ENCODE results near the gene SLC7A6. TPM values are rescaled to one million over a fixed set of nuclear protein-coding genes. Genes with fewer than 3 reads are reported as not detected.
A peak's percentile ranks its signal among the peaks of the same experiment; 100 is the strongest.

Gene SLC7A6
- total RNA-seq, 4 donors from 2014 or later: 20.6 to 145 (median 31.4) TPM

DNA sequence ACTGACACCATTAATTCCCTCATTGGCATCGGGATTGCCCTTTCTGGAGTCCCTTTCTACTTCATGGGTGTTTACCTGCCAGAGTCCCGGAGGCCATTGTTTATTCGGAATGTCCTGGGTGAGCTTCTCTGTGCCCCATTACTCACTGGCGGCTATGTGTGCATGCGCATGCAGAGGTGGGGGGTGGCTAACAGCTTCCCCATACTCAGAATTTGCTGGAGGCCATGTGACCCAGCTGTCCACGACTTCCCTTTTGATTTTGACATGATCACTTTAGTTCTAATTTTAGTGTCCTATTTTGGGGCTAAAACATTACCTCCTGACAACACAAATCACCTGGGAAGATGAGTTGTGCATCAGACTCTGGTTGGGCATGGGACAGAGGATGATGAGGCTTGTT is 32.4 kb downstream of the SLC7A6 start:
- H3K36me3 ChIP-seq: peaks cover 0 to 57% (median 26%) of the 10 kb centered on the region in 4 donors
- no peaks in the 10 kb centered on the region for H3K9me3 ChIP-seq
- WGBS, 2 donors (ENCODE audit: low coverage in 1 of 2): 78 to 84% methylated on average over 3 to 6 of the region's 6 CpGs
- H3K27ac ChIP-seq: no peak overlapping the region
- H3K27me3 ChIP-seq: no peaks in the 10 kb centered on the region
- in situ Hi-C loops (cut with MboI; ENCODE audit: low pct_ligation_motif_present in 1 of 4, low pct_unique_long_range_greater_than_20kb in 1 of 4, low sequenced_read_pairs in 3 of 4) (no loop called here), intact Hi-C loops (cut with DNase I; ENCODE audit: low total_unique reads) (no loop called here)
- TF ChIP-seq EP300 (IDR thresholded peaks at IDR 0.05; ENCODE audit: low read depth): no peak
- TF ChIP-seq, protein P1, sequence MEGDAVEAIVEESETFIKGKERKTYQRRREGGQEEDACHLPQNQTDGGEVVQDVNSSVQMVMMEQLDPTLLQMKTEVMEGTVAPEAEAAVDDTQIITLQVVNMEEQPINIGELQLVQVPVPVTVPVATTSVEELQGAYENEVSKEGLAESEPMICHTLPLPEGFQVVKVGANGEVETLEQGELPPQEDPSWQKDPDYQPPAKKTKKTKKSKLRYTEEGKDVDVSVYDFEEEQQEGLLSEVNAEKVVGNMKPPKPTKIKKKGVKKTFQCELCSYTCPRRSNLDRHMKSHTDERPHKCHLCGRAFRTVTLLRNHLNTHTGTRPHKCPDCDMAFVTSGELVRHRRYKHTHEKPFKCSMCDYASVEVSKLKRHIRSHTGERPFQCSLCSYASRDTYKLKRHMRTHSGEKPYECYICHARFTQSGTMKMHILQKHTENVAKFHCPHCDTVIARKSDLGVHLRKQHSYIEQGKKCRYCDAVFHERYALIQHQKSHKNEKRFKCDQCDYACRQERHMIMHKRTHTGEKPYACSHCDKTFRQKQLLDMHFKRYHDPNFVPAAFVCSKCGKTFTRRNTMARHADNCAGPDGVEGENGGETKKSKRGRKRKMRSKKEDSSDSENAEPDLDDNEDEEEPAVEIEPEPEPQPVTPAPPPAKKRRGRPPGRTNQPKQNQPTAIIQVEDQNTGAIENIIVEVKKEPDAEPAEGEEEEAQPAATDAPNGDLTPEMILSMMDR (IDR thresholded peaks at IDR 0.05): no peak
- DNase-seq: no peak
- peaks cover 0 to 7% (median 3%) of the 10 kb centered on the region in 4 donors for H3K4me1 ChIP-seq
- H3K4me3 ChIP-seq: no peak overlapping the region

DNA sequence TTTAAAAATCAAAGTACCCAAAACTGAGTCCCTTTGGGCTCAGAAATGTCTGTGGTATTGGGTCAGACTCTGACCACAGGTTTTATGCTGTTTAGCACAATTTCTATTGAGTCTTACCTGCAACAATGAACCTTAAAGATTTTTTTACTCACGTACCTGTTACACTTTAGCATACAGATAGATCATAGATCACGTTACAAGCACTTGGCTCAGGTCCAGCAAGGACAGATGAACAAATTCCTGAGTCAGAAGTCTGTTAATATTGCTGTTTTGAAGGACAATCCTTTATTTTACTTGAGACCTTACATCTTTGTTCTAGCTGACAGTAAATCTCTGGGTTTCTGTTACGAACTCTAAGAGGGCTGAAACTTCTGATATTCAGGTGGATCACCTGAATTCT is 33.6 kb downstream of the SLC7A6 start:
- H3K27ac ChIP-seq: no peak overlapping the region
- peaks cover 0 to 7% (median 3%) of the 10 kb centered on the region in 4 donors for H3K4me1 ChIP-seq
- DNase-seq: no peak
- no peaks in the 10 kb centered on the region for H3K27me3 ChIP-seq
- intact Hi-C loops (cut with DNase I; ENCODE audit: low total_unique reads): no loop called here
- in situ Hi-C loops (cut with MboI; ENCODE audit: low pct_ligation_motif_present in 1 of 4, low pct_unique_long_range_greater_than_20kb in 1 of 4, low sequenced_read_pairs in 3 of 4): no loop called here
- TF ChIP-seq, protein P1 (IDR thresholded peaks at IDR 0.05): no peak
- TF ChIP-seq POLR2AphosphoS5 (IDR thresholded peaks at IDR 0.05) (no peak), POLR2A (IDR thresholded peaks at IDR 0.05) (no peak), EP300 (IDR thresholded peaks at IDR 0.05; ENCODE audit: low read depth) (no peak)
- H3K9me3 ChIP-seq: no peaks in the 10 kb centered on the region
- no peak overlapping the region for H3K4me3 ChIP-seq
- peaks cover 0 to 60% (median 26%) of the 10 kb centered on the region in 4 donors for H3K36me3 ChIP-seq
- 40 to 67% methylated on average over 3 of the region's 3 CpGs for WGBS, 2 donors (ENCODE audit: low coverage in 1 of 2)

DNA sequence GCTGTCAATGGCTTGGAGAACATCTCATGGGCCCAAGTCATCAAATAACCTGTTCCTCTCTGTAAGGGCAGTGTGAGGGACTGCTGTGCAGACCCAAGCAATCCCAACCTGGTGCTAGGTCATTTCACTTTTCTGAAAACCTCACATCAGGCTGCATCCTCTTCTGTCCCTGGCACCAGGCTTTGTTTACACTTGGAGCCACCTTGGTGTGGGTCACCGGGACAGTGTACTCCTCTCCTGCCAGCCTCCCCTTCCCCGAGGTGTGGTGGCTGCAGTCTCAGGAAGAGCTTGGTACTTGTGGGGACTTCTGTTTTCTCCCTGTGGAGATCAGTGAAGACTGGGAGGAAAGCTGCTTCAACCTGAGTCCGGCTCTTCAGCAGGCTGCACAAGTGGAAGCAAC is 34.0 kb downstream of the SLC7A6 start:
- Histone ChIP-seq H3K9me3 (no peaks in the 10 kb centered on the region), H3K27ac (peak overlapping the region; percentile 19 to 52 (median 28)), H3K27me3 (no peaks in the 10 kb centered on the region), H3K4me1 (peaks cover 0 to 7% (median 3%) of the 10 kb centered on the region in 4 donors), H3K36me3 (peaks cover 0 to 63% (median 26%) of the 10 kb centered on the region in 4 donors), H3K4me3 (no peak overlapping the region)
- intact Hi-C loops (cut with DNase I; ENCODE audit: low total_unique reads) (no loop called here), in situ Hi-C loops (cut with MboI; ENCODE audit: low pct_ligation_motif_present in 1 of 4, low pct_unique_long_range_greater_than_20kb in 1 of 4, low sequenced_read_pairs in 3 of 4) (no loop called here)
- DNase-seq: no peak
- TF ChIP-seq POLR2AphosphoS5 (IDR thresholded peaks at IDR 0.05): no peak
- no peak for TF ChIP-seq POLR2A (IDR thresholded peaks at IDR 0.05)
- TF ChIP-seq EP300 (IDR thresholded peaks at IDR 0.05; ENCODE audit: low read depth): no peak
- TF ChIP-seq, protein P1 (IDR thresholded peaks at IDR 0.05): no peak
- WGBS, 2 donors (ENCODE audit: low coverage in 1 of 2): 86% methylated on average over 3 of the region's 3 CpGs; no CpG with 5 or more reads in 1 of the 2 donors

DNA sequence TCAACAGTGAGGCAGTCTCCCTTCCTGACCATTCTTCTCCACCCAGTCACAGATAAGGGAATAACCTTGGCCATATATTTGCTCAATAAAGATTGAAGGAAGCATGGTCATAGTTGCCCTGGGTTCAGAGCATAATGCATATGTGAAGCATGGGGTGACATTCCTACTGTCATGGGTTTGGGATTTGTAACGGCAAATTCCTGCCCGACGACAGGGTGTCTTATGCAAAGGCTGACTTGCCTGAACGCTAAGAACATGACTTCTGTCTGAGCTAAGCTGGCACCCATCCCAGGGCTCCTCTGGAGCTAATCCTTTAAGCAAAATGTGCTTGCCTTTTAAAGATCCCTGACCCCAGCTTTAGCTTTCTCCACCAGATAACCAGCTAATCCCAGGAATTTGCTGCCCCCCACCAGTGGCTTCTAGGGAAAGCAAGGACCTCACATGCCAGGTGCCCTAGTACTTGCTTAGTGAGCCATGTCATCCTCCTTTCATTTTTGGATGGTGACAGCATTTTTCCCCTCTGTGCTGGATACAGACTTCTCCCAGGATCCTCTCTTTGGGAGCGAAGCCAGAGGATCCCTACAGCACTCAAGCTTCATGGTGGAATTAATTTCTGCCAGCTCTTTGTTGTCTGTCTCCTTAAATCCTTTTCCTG is 34.7 kb downstream of the SLC7A6 start:
- H3K27ac ChIP-seq: peak overlapping the region; percentile 19 to 52 (median 28)
- in situ Hi-C loops (cut with MboI; ENCODE audit: low pct_ligation_motif_present in 1 of 4, low pct_unique_long_range_greater_than_20kb in 1 of 4, low sequenced_read_pairs in 3 of 4) (no loop called here), intact Hi-C loops (cut with DNase I; ENCODE audit: low total_unique reads) (no loop called here)
- H3K4me1 ChIP-seq: peaks cover 0 to 7% (median 3%) of the 10 kb centered on the region in 4 donors
- no peaks in the 10 kb centered on the region for H3K27me3 ChIP-seq
- 65 to 86% methylated on average over 1 to 5 of the region's 5 CpGs for WGBS, 2 donors (ENCODE audit: low coverage in 1 of 2)
- H3K36me3 ChIP-seq: peaks cover 0 to 63% (median 26%) of the 10 kb centered on the region in 4 donors
- no peak overlapping the region for H3K4me3 ChIP-seq
- H3K9me3 ChIP-seq: no peaks in the 10 kb centered on the region
- TF ChIP-seq POLR2AphosphoS5 (IDR thresholded peaks at IDR 0.05): no peak
- no peak for TF ChIP-seq POLR2A (IDR thresholded peaks at IDR 0.05)
- TF ChIP-seq, protein P1 (IDR thresholded peaks at IDR 0.05): no peak
- no peak for TF ChIP-seq EP300 (IDR thresholded peaks at IDR 0.05; ENCODE audit: low read depth)
- DNase-seq: no peak

Measured in transverse colon (tissue), 4 donors.